ENCODE measurements around the gene MAP4K4.

- TF ChIP-seq EZH2 (IDR thresholded peaks at IDR 0.05; ENCODE audit: insufficient read depth, poor library complexity, severe bottlenecking) (no peak), EZH2phosphoT487 (IDR thresholded peaks at IDR 0.05; ENCODE audit: insufficient read depth, low read depth) (no peak)
These were observed 47.3 kb downstream of the MAP4K4 start for GRCh38 chr2:101744832-101745231.

Data from GM23248 (cell line).